Glutamatergic neuron (in vitro differentiated cells): ENCODE results near the gene CRABP1. TPM values are rescaled to one million over a fixed set of nuclear protein-coding genes. Genes with fewer than 3 reads are reported as not detected.

Source experiments
- DNase-seq: peaks from one replicate; pipeline ENCODE4 v3.0.0; 2022
- H3K27ac Mint-ChIP-seq: one replicate; pipeline ENCODE4 v1.8.0; 2020; ENCODE audit warnings: mild to moderate bottlenecking, mixed read lengths, inconsistent platforms; ENCODE audit not compliant: unreplicated experiment
- H3K27me3 Mint-ChIP-seq: one replicate; pipeline ENCODE4 v1.8.0; 2020; ENCODE audit warnings: mild to moderate bottlenecking, moderate library complexity, mixed read lengths, inconsistent platforms; ENCODE audit not compliant: unreplicated experiment
- H3K36me3 Mint-ChIP-seq: one replicate; pipeline ENCODE4 v1.8.0; 2020; ENCODE audit warnings: mild to moderate bottlenecking, mixed read lengths, inconsistent platforms; ENCODE audit not compliant: unreplicated experiment
- H3K4me1 Mint-ChIP-seq: one replicate; pipeline ENCODE4 v1.8.0; 2020; ENCODE audit warnings: mild to moderate bottlenecking, low read depth, mixed read lengths, inconsistent platforms; ENCODE audit not compliant: unreplicated experiment
- H3K4me3 Mint-ChIP-seq: one replicate; pipeline ENCODE4 v1.8.0; 2020; ENCODE audit warnings: mild to moderate bottlenecking, mixed read lengths, inconsistent platforms; ENCODE audit not compliant: unreplicated experiment
- H3K9me3 Mint-ChIP-seq: one replicate; pipeline ENCODE4 v1.8.0; 2020; ENCODE audit warnings: mild to moderate bottlenecking, moderate library complexity, mixed read lengths, inconsistent platforms; ENCODE audit not compliant: unreplicated experiment
- CTCF ChIP-seq: fragments of 200-600 bp; sonication (generic); IDR thresholded peaks from one replicate; pipeline ENCODE4 v1.5.0; 2021; ENCODE audit not compliant: partially characterized antibody, unreplicated experiment
- total RNA-seq: library from RNA; stranded (reverse); fragmentation: NEBNext Ultra II Directional; extraction: Animal tissue kit (Norgen Biotek cat#: 25700); gene quantifications from one replicate; pipeline ENCODE4 v1.2.1, GENCODE V29; 2021; ENCODE audit not compliant: unreplicated experiment

The CRABP1 gene
- total RNA-seq, 1 donor from 2014 or later, result 314 TPM

- peak overlapping the region; percentile 56 for H3K4me3 Mint-ChIP-seq
- peaks cover 23% of the 10 kb centered on the region for H3K4me1 Mint-ChIP-seq
- DNase-seq, result peak; percentile 54
- peaks cover 7% of the 10 kb centered on the region for H3K27me3 Mint-ChIP-seq
- no peak for TF ChIP-seq CTCF
- H3K36me3 Mint-ChIP-seq, result no peaks in the 10 kb centered on the region
- peak overlapping the region; percentile 99 for H3K27ac Mint-ChIP-seq
- H3K9me3 Mint-ChIP-seq, result peaks cover 6% of the 10 kb centered on the region
Measured at GRCh38 chr15:78316283-78317083, 23.7 kb upstream of the CRABP1 start.

GRCh38 chr15:78317145-78317836 is 22.9 kb upstream of the CRABP1 start:
- peaks cover 7% of the 10 kb centered on the region for H3K27me3 Mint-ChIP-seq
- H3K4me3 Mint-ChIP-seq, result peak overlapping the region; percentile 22
- no peak for TF ChIP-seq CTCF
- no peaks in the 10 kb centered on the region for H3K36me3 Mint-ChIP-seq
- peaks cover 6% of the 10 kb centered on the region for H3K9me3 Mint-ChIP-seq
- peaks cover 29% of the 10 kb centered on the region for H3K4me1 Mint-ChIP-seq
- peak overlapping the region; percentile 99 for H3K27ac Mint-ChIP-seq
- no peak for DNase-seq

- H3K9me3 Mint-ChIP-seq, result peaks cover 4% of the 10 kb centered on the region
- peaks cover 41% of the 10 kb centered on the region for H3K4me1 Mint-ChIP-seq
- H3K27ac Mint-ChIP-seq, result peak overlapping the region; percentile 33
- H3K36me3 Mint-ChIP-seq, result no peaks in the 10 kb centered on the region
- no peak overlapping the region for H3K4me3 Mint-ChIP-seq
- no peak for TF ChIP-seq CTCF
- H3K27me3 Mint-ChIP-seq, result peaks cover 6% of the 10 kb centered on the region
- DNase-seq, result no peak
Measured at GRCh38 chr15:78319588-78319987, 20.6 kb upstream of the CRABP1 start.

GRCh38 chr15:78320183-78320582 is 20.0 kb upstream of the CRABP1 start:
- no peak for TF ChIP-seq CTCF
- H3K27ac Mint-ChIP-seq, result no peak overlapping the region
- peaks cover 4% of the 10 kb centered on the region for H3K9me3 Mint-ChIP-seq
- no peak overlapping the region for H3K4me3 Mint-ChIP-seq
- peaks cover 6% of the 10 kb centered on the region for H3K27me3 Mint-ChIP-seq
- no peak for DNase-seq
- no peaks in the 10 kb centered on the region for H3K36me3 Mint-ChIP-seq
- H3K4me1 Mint-ChIP-seq, result peaks cover 41% of the 10 kb centered on the region
